IMR-90 (cell line): ENCODE measurements around the gene MRC1. TPM values are rescaled to one million over a fixed set of nuclear protein-coding genes. Genes with fewer than 3 reads are reported as not detected.

Source experiments
- ATAC-seq: fragments of 200-7000 bp; cut with Tn5 transposase; 2 replicates; pipeline ENCODE4 v1.9.1; 2020; ENCODE audit warnings: low read depth, mild to moderate bottlenecking, moderate library complexity
- BruUV-seq: library from RNA; stranded (reverse); fragments of 400-500 nt; replicated peaks from 2 replicates; lab custom pipeline; 2021; lab: Mats Ljungman, UMichigan
- CTCF ChIA-PET: fragments of 300-600 bp; formaldehyde crosslinking; extraction: SDS; loops from one replicate; lab custom pipeline; 2021; ENCODE audit warnings: antibody characterized with exemption; lab: Yijun Ruan, JAX
- POLR2A ChIA-PET: fragments of 300-600 bp; sonication (Branson Sonifier 250); formaldehyde crosslinking; loops from one replicate; lab custom pipeline; 2022; ENCODE audit warnings: antibody characterized with exemption; ENCODE audit not compliant: unreplicated experiment; lab: Charles Lee
- DNase-seq: peaks from one replicate; pipeline ENCODE4 v3.0.0; 2013
- H2AFZ ChIP-seq: replicated peaks from 2 replicates; pipeline ENCODE3; 2013; ENCODE audit warnings: low read length, mild to moderate bottlenecking; ENCODE audit not compliant: poor library complexity
- H2AK5ac ChIP-seq: 2 replicates; pipeline ENCODE4 v1.6.1; 2013; ENCODE audit warnings: low read depth, low read length, inconsistent platforms
- H2AK9ac ChIP-seq: replicated peaks from 2 replicates; pipeline ENCODE3; 2013; ENCODE audit warnings: mild to moderate bottlenecking, low read depth, low read length, moderate library complexity; ENCODE audit not compliant: poor library complexity
- H2BK120ac ChIP-seq: 2 replicates; pipeline ENCODE4 v1.6.1; 2013; ENCODE audit warnings: low read depth, low read length, inconsistent platforms
- H2BK15ac ChIP-seq: 3 replicates; pipeline ENCODE4 v1.6.1; 2013; ENCODE audit warnings: low read depth, low read length, inconsistent platforms
- H2BK20ac ChIP-seq: 2 replicates; pipeline ENCODE4 v1.6.1; 2013; ENCODE audit warnings: low read depth, mild to moderate bottlenecking, inconsistent platforms, low read length, moderate library complexity
- H2BK5ac ChIP-seq: 2 replicates; pipeline ENCODE4 v1.6.1; 2013; ENCODE audit warnings: mild to moderate bottlenecking, low read depth, low read length, inconsistent platforms; ENCODE audit not compliant: poor library complexity, severe bottlenecking
- H3K14ac ChIP-seq: replicated peaks from 2 replicates; pipeline ENCODE4 v1.6.1; 2013; ENCODE audit warnings: low read depth, low read length, inconsistent platforms
- H3K18ac ChIP-seq: 2 replicates; pipeline ENCODE4 v1.6.1; 2013; ENCODE audit warnings: low read depth, low read length, control low read depth
- H3K23ac ChIP-seq: 2 replicates; pipeline ENCODE4 v1.6.1; 2013; ENCODE audit warnings: low read depth, low read length, inconsistent platforms
- H3K27ac ChIP-seq: 2 replicates; pipeline ENCODE4 v1.5.1; 2013; ENCODE audit warnings: mild to moderate bottlenecking, control low read depth, low read length; ENCODE audit not compliant: insufficient read depth
- H3K27me3 ChIP-seq: 2 replicates; pipeline ENCODE4 v1.6.1; 2013; ENCODE audit warnings: low read length; ENCODE audit not compliant: control insufficient read depth, insufficient read depth
- H3K36me3 ChIP-seq: 2 replicates; pipeline ENCODE4 v1.6.1; 2013; ENCODE audit warnings: low read length, mixed read lengths; ENCODE audit not compliant: control insufficient read depth, insufficient read depth
- H3K4ac ChIP-seq: 2 replicates; pipeline ENCODE4 v1.6.1; 2013; ENCODE audit warnings: low read depth, low read length, inconsistent platforms
- H3K4me1 ChIP-seq: 2 replicates; pipeline ENCODE4 v1.6.1; 2013; ENCODE audit warnings: low read length, mixed read lengths; ENCODE audit not compliant: control insufficient read depth, insufficient read depth
- H3K4me2 ChIP-seq: 2 replicates; pipeline ENCODE4 v1.6.1; 2013; ENCODE audit warnings: low read depth, mild to moderate bottlenecking, control low read depth, low read length, moderate library complexity
- H3K4me3 ChIP-seq: 2 replicates; pipeline ENCODE4 v1.5.1; 2013; ENCODE audit warnings: low read depth, mild to moderate bottlenecking, control low read depth, low read length, moderate library complexity; ENCODE audit not compliant: insufficient read depth
- H3K56ac ChIP-seq: 2 replicates; pipeline ENCODE4 v1.6.1; 2013; ENCODE audit warnings: low read length, inconsistent platforms; ENCODE audit not compliant: insufficient read depth; ENCODE audit errors: extremely low read depth
- H3K79me1 ChIP-seq, 2 experiments: 2 replicates each; pipeline ENCODE4 v1.6.1; 2013; ENCODE audit warnings: low read length in 2 of 2, inconsistent platforms in 1 of 2, low read depth in 1 of 2
- H3K9ac ChIP-seq: 2 replicates; pipeline ENCODE4 v1.6.1; 2013; ENCODE audit warnings: low read depth, low read length, control low read depth
- H3K9me1 ChIP-seq: 2 replicates; pipeline ENCODE4 v1.6.1; 2013; ENCODE audit warnings: low read length, inconsistent platforms; ENCODE audit not compliant: insufficient read depth
- H3K9me3 ChIP-seq: 2 replicates; pipeline ENCODE4 v1.6.1; 2013; ENCODE audit warnings: low read length; ENCODE audit not compliant: control insufficient read depth, insufficient read depth
- H4K20me1 ChIP-seq: 2 replicates; pipeline ENCODE4 v1.6.1; 2013; ENCODE audit warnings: low read length, inconsistent platforms; ENCODE audit not compliant: insufficient read depth
- H4K5ac ChIP-seq: 2 replicates; pipeline ENCODE4 v1.6.1; 2013; ENCODE audit warnings: mild to moderate bottlenecking, low read depth, low read length, control low read depth
- H4K8ac ChIP-seq, 2 experiments: 2 replicates each; pipeline ENCODE4 v1.6.1; 2013; ENCODE audit warnings: low read depth in 2 of 2, low read length in 2 of 2, control low read depth in 1 of 2, inconsistent platforms in 1 of 2
- H4K91ac ChIP-seq: 2 replicates; pipeline ENCODE4 v1.6.1; 2013; ENCODE audit warnings: low read depth, low read length, inconsistent platforms; ENCODE audit not compliant: insufficient read depth
- BHLHE40 ChIP-seq: fragments of 150-350 bp; IDR thresholded peaks from 2 replicates; pipeline ENCODE4 v1.6.1; 2016; ENCODE audit warnings: mild to moderate bottlenecking, low read depth, low read length
- CEBPB ChIP-seq: IDR thresholded peaks from 2 replicates; pipeline ENCODE4 v1.6.1; 2012; ENCODE audit warnings: low read depth, low read length, improper control_type of control experiment
- CHD1 ChIP-seq: IDR thresholded peaks from 2 replicates; pipeline ENCODE4 v1.6.1; 2012; ENCODE audit warnings: low read depth, low read length, improper control_type of control experiment
- FOS ChIP-seq: fragments of 150-350 bp; IDR thresholded peaks from 2 replicates; pipeline ENCODE4 v1.6.1; 2016; ENCODE audit warnings: low read depth, low read length
- MAFK ChIP-seq: IDR thresholded peaks from 2 replicates; pipeline ENCODE4 v1.6.1; 2012; ENCODE audit warnings: low read depth, low read length, improper control_type of control experiment
- MAZ ChIP-seq: IDR thresholded peaks from 2 replicates; pipeline ENCODE4 v1.6.1; 2012; ENCODE audit warnings: low read depth, mild to moderate bottlenecking, low read length, improper control_type of control experiment, moderate library complexity, borderline replicate concordance
- MXI1 ChIP-seq: IDR thresholded peaks from 2 replicates; pipeline ENCODE4 v1.6.1; 2012; ENCODE audit warnings: low read depth, mild to moderate bottlenecking, low read length, moderate library complexity, borderline replicate concordance
- NFE2L2 ChIP-seq: fragments of 150-350 bp; IDR thresholded peaks from 2 replicates; pipeline ENCODE4 v1.6.1; 2016; ENCODE audit warnings: low read depth, mild to moderate bottlenecking, low read length
- POLR2A ChIP-seq: IDR thresholded peaks from 2 replicates; pipeline ENCODE4 v1.6.1; 2012; ENCODE audit warnings: mild to moderate bottlenecking, low read depth, low read length
- RAD21 ChIP-seq: IDR thresholded peaks from 2 replicates; pipeline ENCODE4 v1.6.1; 2012; ENCODE audit warnings: low read length, improper control_type of control experiment
- RCOR1 ChIP-seq: IDR thresholded peaks from 2 replicates; pipeline ENCODE4 v1.6.1; 2012; ENCODE audit warnings: mild to moderate bottlenecking, low read length, improper control_type of control experiment; ENCODE audit not compliant: insufficient replicate concordance
- RFX5 ChIP-seq: IDR thresholded peaks from 2 replicates; pipeline ENCODE4 v1.8.0; 2012; ENCODE audit warnings: low read depth, mild to moderate bottlenecking, low read length, moderate library complexity
- SMC3 ChIP-seq: fragments of 150-350 bp; IDR thresholded peaks from 2 replicates; pipeline ENCODE4 v1.6.1; 2016; ENCODE audit warnings: low read depth, mild to moderate bottlenecking, antibody characterized with exemption, low read length, moderate library complexity
- WGBS, 2 experiments: methylation state at CpG; one replicate each; pipeline versions ENCODE4 v1.1.5 to v1.1.7; 2013; ENCODE audit warnings: missing lambda C conversion rate in 2 of 2; ENCODE audit not compliant: insufficient read length in 1 of 2; ENCODE audit errors: extremely low coverage in 2 of 2; 5-methylcytosine and 5-hydroxymethylcytosine counted together
- dilution Hi-C: fragments of 300-500 bp; cut with HindIII; formaldehyde crosslinking; loops from one replicate; pipeline ENCODE4 v1.14.3; 2018; ENCODE audit warnings: low sequenced_read_pairs; ENCODE audit not compliant: unreplicated experiment
- in situ Hi-C: fragments of 300-500 bp; cut with MboI; formaldehyde crosslinking; loops from 3 replicates; pipeline ENCODE4 v1.14.3; 2019; ENCODE audit warnings: low sequenced_read_pairs, inconsistent platforms, mixed read lengths
- intact Hi-C: fragments of 100-400 bp; cut with micrococcal nuclease; formaldehyde crosslinking; loops from 2 replicates; pipeline ENCODE4 v1.10.0; 2022
- polyA plus RNA-seq, 3 experiments: library from polyadenylated mRNA; depleted of rRNA; stranded (reverse); fragments of >200 nt; gene quantifications; 2 replicates each; pipeline ENCODE4 v1.2.3, GENCODE V29; 2012; ENCODE audit warnings: low replicate concordance in 1 of 3
- total RNA-seq: library from RNA; depleted of rRNA; stranded (reverse); fragments of >200 nt; gene quantifications from 2 replicates; pipeline ENCODE4 v1.2.3, GENCODE V29; 2012
- TF ChIP-seq, protein P1 (sequence below): fragments of 150-350 bp; IDR thresholded peaks from 2 replicates; pipeline ENCODE4 v1.6.1; 2017; ENCODE audit warnings: mild to moderate bottlenecking, antibody characterized with exemption, low read length, low read depth
- TF ChIP-seq, protein P2 (sequence below): conservative IDR thresholded peaks from 2 replicates; pipeline ENCODE4 v1.5.1; 2012; ENCODE audit warnings: mild to moderate bottlenecking, low read depth, low read length, improper control_type of control experiment
- TF ChIP-seq, protein P3 (sequence below): fragments of 150-350 bp; IDR thresholded peaks from 2 replicates; pipeline ENCODE4 v1.6.1; 2016; ENCODE audit warnings: low read depth, mild to moderate bottlenecking, low read length, moderate library complexity, borderline replicate concordance

Gene MRC1
- total and polyA plus RNA-seq, 2 of the 4 experiments (the other 2 are of a cell fraction) = not detected

- CTCF ChIA-PET = interaction anchor here (1.6 kb wide), 1 partner anchor 10 kb away, joined by 3 read pairs; no protein-coding TSS in a partner anchor
- no peak overlapping the region for H3K14ac ChIP-seq
- H3K4me2 ChIP-seq = no peak overlapping the region
- in situ Hi-C loops (no loop called here), intact Hi-C loops (no loop called here), dilution Hi-C loops (no loop called here)
- H2BK5ac ChIP-seq = no peak overlapping the region
- no peak overlapping the region for H3K18ac ChIP-seq
- H4K91ac ChIP-seq = no peak overlapping the region
- H3K27me3 ChIP-seq = peaks cover 5% of the 10 kb centered on the region; the same call in 1 of the 2 replicates
- H3K4me1 ChIP-seq = no peaks in the 10 kb centered on the region
- no peaks in the 10 kb centered on the region for H3K9me1 ChIP-seq
- no peak overlapping the region for H3K56ac ChIP-seq
- H2BK120ac ChIP-seq = no peak overlapping the region
- no peaks in the 10 kb centered on the region for H3K79me1 ChIP-seq
- H2BK20ac ChIP-seq = no peak overlapping the region
- ATAC-seq = no peak
- no peak overlapping the region for H3K4me3 ChIP-seq
- no CpG with 5 or more reads among the region's 3 CpGs for WGBS, 2 experiments
- no peak for DNase-seq
- H3K36me3 ChIP-seq = no peaks in the 10 kb centered on the region
- no peaks in the 10 kb centered on the region for H3K9me3 ChIP-seq
- no peaks in the 10 kb centered on the region for H4K20me1 ChIP-seq
- no TSS peak for BruUV-seq
- TF ChIP-seq RCOR1 = no peak
- no peak for TF ChIP-seq FOS
- no peak for TF ChIP-seq SMC3
- no peak for TF ChIP-seq RFX5
- TF ChIP-seq MXI1 = no peak
- TF ChIP-seq CEBPB = no peak
- no peak for TF ChIP-seq CHD1
- TF ChIP-seq RAD21 = no peak
- no peak for TF ChIP-seq NFE2L2
- TF ChIP-seq, protein P1, sequence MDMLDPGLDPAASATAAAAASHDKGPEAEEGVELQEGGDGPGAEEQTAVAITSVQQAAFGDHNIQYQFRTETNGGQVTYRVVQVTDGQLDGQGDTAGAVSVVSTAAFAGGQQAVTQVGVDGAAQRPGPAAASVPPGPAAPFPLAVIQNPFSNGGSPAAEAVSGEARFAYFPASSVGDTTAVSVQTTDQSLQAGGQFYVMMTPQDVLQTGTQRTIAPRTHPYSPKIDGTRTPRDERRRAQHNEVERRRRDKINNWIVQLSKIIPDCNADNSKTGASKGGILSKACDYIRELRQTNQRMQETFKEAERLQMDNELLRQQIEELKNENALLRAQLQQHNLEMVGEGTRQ = no peak
- no peak for TF ChIP-seq MAFK
- TF ChIP-seq, protein P2, sequence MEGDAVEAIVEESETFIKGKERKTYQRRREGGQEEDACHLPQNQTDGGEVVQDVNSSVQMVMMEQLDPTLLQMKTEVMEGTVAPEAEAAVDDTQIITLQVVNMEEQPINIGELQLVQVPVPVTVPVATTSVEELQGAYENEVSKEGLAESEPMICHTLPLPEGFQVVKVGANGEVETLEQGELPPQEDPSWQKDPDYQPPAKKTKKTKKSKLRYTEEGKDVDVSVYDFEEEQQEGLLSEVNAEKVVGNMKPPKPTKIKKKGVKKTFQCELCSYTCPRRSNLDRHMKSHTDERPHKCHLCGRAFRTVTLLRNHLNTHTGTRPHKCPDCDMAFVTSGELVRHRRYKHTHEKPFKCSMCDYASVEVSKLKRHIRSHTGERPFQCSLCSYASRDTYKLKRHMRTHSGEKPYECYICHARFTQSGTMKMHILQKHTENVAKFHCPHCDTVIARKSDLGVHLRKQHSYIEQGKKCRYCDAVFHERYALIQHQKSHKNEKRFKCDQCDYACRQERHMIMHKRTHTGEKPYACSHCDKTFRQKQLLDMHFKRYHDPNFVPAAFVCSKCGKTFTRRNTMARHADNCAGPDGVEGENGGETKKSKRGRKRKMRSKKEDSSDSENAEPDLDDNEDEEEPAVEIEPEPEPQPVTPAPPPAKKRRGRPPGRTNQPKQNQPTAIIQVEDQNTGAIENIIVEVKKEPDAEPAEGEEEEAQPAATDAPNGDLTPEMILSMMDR = no peak
- no peak for TF ChIP-seq BHLHE40
- TF ChIP-seq POLR2A = no peak
- TF ChIP-seq, protein P3, sequence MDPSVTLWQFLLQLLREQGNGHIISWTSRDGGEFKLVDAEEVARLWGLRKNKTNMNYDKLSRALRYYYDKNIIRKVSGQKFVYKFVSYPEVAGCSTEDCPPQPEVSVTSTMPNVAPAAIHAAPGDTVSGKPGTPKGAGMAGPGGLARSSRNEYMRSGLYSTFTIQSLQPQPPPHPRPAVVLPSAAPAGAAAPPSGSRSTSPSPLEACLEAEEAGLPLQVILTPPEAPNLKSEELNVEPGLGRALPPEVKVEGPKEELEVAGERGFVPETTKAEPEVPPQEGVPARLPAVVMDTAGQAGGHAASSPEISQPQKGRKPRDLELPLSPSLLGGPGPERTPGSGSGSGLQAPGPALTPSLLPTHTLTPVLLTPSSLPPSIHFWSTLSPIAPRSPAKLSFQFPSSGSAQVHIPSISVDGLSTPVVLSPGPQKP = no peak
- TF ChIP-seq MAZ = no peak
- no peak overlapping the region for H2AK5ac ChIP-seq
- H3K4ac ChIP-seq = no peak overlapping the region
- no peak overlapping the region for H4K8ac ChIP-seq
- no peak overlapping the region for H2AK9ac ChIP-seq
- POLR2A ChIA-PET = no interaction called here
- no peak overlapping the region for H3K9ac ChIP-seq
- H2AFZ ChIP-seq = no peak overlapping the region
- no peak overlapping the region for H3K27ac ChIP-seq
- H4K5ac ChIP-seq = no peak overlapping the region
- H2BK15ac ChIP-seq = no peak overlapping the region
- H3K23ac ChIP-seq = no peak overlapping the region
These were observed 47.9 kb downstream of the MRC1 start for GRCh38 chr10:17857040-17857439.
